Dendritic cell treated with granulocyte-macrophage colony-stimulating factor and Interleukin-4, amounts not matched to agents 40 ng/mL and 50 ng/mL, for 4 days (primary cell): ENCODE measurements around the gene SCN1A.
"Not testable (repeated sequence)": the region's sequence is repeated elsewhere in the genome, so short reads cannot be mapped to it uniquely, and the experiment has no call there.

ENCODE experiments used
- H3K27ac Mint-ChIP-seq: one replicate; pipeline ENCODE4 v1.8.0; 2022; ENCODE audit warnings: mild to moderate bottlenecking, mixed read lengths
- H3K27me3 Mint-ChIP-seq: one replicate; pipeline ENCODE4 v1.8.0; 2022; ENCODE audit warnings: mild to moderate bottlenecking, mixed read lengths
- H3K36me3 Mint-ChIP-seq: one replicate; pipeline ENCODE4 v1.8.0; 2022; ENCODE audit warnings: low read depth, mixed read lengths
- H3K4me1 Mint-ChIP-seq: one replicate; pipeline ENCODE4 v1.8.0; 2022; ENCODE audit warnings: low read depth, mixed read lengths
- H3K4me3 Mint-ChIP-seq: one replicate; pipeline ENCODE4 v1.8.0; 2022; ENCODE audit warnings: mild to moderate bottlenecking, moderate library complexity, mixed read lengths
- H3K9me3 Mint-ChIP-seq: one replicate; pipeline ENCODE4 v1.8.0; 2022; ENCODE audit warnings: mixed read lengths
- intact Hi-C: fragments of 100-400 bp; cut with micrococcal nuclease; formaldehyde crosslinking; loops from one replicate; pipeline ENCODE4 v1.15.0; 2022

Gene SCN1A

DNA sequence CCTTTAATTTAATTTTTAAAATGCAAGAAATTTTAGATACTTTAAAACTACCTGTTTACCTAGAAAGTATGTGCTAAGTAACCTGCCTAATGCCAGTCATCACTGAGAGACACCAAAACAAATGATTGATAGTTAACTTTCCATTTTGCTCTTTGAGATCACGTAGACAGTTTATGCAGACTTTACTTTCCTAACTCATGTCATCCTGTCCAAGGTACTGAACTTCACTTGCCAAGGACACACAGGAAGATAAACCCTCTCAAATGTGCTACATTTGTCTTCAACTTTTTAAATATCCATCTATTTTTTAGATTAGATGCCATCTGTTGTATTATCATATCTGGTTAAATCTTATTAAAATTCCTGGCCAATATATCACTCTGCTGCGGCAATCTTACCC is 20.1 kb upstream of the SCN1A start:
- no peaks in the 10 kb centered on the region for H3K27me3 Mint-ChIP-seq
- H3K9me3 Mint-ChIP-seq = no peaks in the 10 kb centered on the region
- intact Hi-C loops = no loop called here
- no peak overlapping the region for H3K27ac Mint-ChIP-seq
- H3K36me3 Mint-ChIP-seq = no peaks in the 10 kb centered on the region
- H3K4me1 Mint-ChIP-seq = no peaks in the 10 kb centered on the region
- H3K4me3 Mint-ChIP-seq = no peak overlapping the region

DNA sequence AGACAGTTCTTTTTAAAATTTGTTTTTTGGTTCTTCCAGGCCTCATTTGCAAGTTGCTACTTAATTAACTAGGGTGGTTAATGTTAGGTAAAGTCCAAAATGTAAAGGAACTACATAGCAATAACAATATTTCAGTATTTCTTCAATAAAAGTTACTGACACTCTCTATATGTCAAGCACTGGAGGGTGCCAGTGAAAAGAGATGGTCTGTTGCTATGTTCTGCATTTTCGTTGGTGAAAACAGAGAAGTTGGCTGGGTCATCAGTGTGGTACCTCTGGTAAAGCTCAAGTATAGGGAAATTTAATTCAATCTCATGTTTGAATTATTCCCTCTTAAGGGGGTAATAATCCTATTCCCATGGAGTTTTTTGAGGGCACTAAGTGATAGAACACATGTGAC is 16.3 kb upstream of the SCN1A start:
- no peaks in the 10 kb centered on the region for H3K4me1 Mint-ChIP-seq
- intact Hi-C loops = no loop called here
- no peak overlapping the region for H3K27ac Mint-ChIP-seq
- no peaks in the 10 kb centered on the region for H3K36me3 Mint-ChIP-seq
- no peak overlapping the region for H3K4me3 Mint-ChIP-seq
- no peaks in the 10 kb centered on the region for H3K27me3 Mint-ChIP-seq
- no peaks in the 10 kb centered on the region for H3K9me3 Mint-ChIP-seq

DNA sequence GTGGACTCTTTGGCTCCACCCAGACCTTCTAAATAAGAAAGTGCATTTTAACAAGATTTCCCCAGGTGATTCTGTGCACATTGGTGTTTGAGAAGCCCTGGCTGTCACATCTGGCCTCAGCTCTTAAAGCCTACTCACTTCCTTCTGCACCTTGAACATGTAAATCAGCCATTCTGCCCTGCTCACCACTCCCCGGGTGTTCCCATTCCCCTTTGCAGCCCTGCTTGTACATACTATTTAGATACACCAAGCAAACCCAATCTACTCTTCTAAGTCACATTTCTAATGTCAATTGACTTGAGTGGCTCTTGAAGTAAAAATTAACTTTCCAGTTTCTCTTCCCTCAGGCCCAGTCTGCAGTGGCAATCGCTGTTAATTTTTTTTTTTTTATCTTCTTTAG is 13.1 kb upstream of the SCN1A start:
- no peak overlapping the region for H3K27ac Mint-ChIP-seq
- no peaks in the 10 kb centered on the region for H3K9me3 Mint-ChIP-seq
- no peaks in the 10 kb centered on the region for H3K36me3 Mint-ChIP-seq
- no peak overlapping the region for H3K4me3 Mint-ChIP-seq
- no peaks in the 10 kb centered on the region for H3K27me3 Mint-ChIP-seq
- H3K4me1 Mint-ChIP-seq = no peaks in the 10 kb centered on the region
- intact Hi-C loops = no loop called here

DNA sequence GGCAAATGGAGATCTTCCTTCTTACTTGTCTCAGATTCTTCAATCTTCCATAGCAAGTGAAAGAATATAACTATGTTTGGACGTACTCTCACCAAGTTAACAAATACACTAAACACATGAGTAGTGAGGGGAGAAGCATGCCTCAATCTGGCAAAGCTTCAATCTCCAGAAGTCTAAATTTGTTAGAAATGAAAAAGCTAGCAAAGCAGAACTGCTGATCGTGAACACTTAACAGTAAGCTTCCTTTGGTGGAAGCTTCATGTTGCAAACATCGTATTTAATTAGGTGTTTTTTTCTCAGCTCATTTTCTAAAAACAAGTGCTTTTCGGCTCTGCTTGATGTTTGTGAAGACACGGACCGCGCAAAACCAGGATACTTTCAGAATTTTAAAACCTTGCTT is 12.7 kb upstream of the SCN1A start:
- Mint-ChIP-seq H3K27me3 (no peaks in the 10 kb centered on the region), H3K27ac (no peak overlapping the region), H3K4me1 (no peaks in the 10 kb centered on the region), H3K4me3 (no peak overlapping the region), H3K9me3 (no peaks in the 10 kb centered on the region), H3K36me3 (no peaks in the 10 kb centered on the region)
- intact Hi-C loops = no loop called here

DNA sequence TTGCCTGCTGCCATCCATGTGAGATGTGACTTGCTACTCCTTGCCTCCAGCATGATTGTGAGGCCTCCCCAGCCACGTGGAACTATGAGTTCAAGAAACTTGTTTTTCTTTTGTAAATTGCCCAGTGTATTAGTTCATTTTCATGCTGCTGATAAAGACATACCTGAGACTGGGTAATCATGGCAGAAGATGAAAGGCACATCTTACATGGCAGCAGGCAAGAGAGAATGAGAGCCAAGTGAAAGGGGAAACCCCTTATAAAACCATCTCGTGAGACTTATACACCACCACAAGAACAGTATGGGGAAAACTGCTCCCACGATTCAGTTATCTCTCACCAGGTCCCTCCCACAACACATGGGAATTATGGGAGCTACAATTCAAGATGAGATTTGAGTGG is 11.7 kb upstream of the SCN1A start:
- H3K27me3 Mint-ChIP-seq, H3K4me1 Mint-ChIP-seq, H3K36me3 Mint-ChIP-seq, intact Hi-C loops, H3K27ac Mint-ChIP-seq, H3K9me3 Mint-ChIP-seq, H3K4me3 Mint-ChIP-seq: not testable (repeated sequence)

DNA sequence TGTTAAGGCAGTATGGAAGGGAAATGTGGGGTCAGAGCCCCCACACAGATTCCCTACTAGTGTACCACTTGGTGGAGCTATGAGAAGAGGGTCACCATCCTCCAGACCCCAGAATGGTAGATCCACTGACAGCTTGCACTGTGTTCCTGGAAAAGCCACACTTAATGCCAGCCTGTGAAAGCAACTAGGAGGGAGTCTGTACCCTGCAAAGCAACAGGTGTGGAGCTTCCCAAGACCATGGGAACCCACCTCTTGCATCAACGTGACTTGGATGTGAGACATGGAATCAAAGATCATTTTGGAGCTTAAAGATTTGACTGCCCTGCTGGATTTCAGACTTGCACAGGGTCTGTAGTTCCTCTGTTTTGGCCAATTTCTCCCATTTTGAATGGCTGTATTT is 10.8 kb upstream of the SCN1A start:
- no peak overlapping the region for H3K4me3 Mint-ChIP-seq
- H3K4me1 Mint-ChIP-seq = no peaks in the 10 kb centered on the region
- intact Hi-C loops = no loop called here
- H3K27me3 Mint-ChIP-seq = no peaks in the 10 kb centered on the region
- no peaks in the 10 kb centered on the region for H3K9me3 Mint-ChIP-seq
- no peak overlapping the region for H3K27ac Mint-ChIP-seq
- no peaks in the 10 kb centered on the region for H3K36me3 Mint-ChIP-seq

DNA sequence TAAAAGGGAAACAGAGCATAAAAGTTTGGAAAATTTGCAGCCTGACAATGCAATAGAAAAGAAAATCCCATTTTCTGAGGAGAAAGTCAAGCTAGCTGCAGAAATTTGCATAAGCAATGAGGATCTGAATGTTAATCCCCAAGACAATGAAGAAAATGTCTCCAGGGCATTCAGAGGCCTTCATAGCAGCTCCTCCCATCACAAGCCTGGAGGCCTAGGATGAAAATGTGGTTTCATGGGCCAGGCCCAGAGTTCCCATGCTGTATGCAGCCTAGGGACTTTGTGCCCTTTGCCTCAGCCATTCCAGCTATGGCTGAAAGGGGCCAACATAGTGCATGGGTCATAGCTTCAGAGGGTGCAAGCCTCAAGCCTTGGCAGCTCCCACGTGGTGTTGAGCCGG is 10.3 kb upstream of the SCN1A start:
- Mint-ChIP-seq H3K9me3 (no peaks in the 10 kb centered on the region), H3K36me3 (no peaks in the 10 kb centered on the region)

DNA sequence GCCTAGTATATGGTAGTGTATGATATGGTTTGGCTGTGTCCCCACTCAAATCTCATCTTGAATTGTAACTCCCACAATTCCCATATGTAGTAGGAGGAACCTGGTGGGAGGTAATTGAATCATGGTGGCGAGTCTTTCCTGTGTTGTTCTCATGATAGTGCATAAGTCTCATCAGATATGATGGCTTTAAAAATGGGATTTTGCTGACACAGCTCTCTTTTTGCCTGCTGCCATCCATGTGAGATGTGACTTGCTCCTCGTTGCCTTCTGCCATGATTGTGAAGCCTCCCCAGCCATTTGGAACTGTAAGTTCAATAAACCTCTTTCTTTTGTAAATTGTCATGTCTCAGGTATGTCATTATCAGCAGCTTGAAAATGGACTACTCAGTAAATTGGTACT is 9.5 kb upstream of the SCN1A start:
- intact Hi-C loops = no loop called here
- H3K36me3 Mint-ChIP-seq = no peaks in the 10 kb centered on the region
- no peaks in the 10 kb centered on the region for H3K9me3 Mint-ChIP-seq
- no peak overlapping the region for H3K4me3 Mint-ChIP-seq
- no peaks in the 10 kb centered on the region for H3K27me3 Mint-ChIP-seq
- no peak overlapping the region for H3K27ac Mint-ChIP-seq
- H3K4me1 Mint-ChIP-seq = no peaks in the 10 kb centered on the region

More for the DNA sequence above, 10.3 kb upstream of the SCN1A start:
- Mint-ChIP-seq H3K27me3 (no peaks in the 10 kb centered on the region), H3K4me1 (no peaks in the 10 kb centered on the region), H3K4me3 (no peak overlapping the region), H3K27ac (no peak overlapping the region)
- intact Hi-C loops = no loop called here

DNA sequence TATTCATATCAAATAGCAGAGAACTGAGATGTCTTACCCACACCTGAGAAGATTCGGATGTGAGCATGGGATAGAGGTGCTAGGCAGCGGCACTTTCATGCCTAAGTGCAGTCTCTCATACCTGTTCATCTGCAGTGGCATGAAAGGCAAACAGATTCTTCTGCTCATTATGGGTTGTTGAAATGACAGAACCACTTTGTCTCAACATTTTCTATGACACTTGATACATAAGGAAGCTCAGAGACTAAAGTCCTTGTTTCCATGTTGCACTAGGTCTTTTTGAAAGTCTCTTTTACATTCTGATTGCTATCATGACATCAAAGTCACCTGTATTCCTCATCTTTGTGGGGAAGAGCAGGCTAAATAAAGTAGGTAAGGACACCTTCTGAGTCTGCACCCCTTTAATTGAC is 8.0 kb upstream of the SCN1A start:
- Mint-ChIP-seq H3K4me1 (no peaks in the 10 kb centered on the region), H3K36me3 (no peaks in the 10 kb centered on the region), H3K4me3 (no peak overlapping the region), H3K27me3 (no peaks in the 10 kb centered on the region), H3K9me3 (no peaks in the 10 kb centered on the region), H3K27ac (no peak overlapping the region)
- intact Hi-C loops = no loop called here

DNA sequence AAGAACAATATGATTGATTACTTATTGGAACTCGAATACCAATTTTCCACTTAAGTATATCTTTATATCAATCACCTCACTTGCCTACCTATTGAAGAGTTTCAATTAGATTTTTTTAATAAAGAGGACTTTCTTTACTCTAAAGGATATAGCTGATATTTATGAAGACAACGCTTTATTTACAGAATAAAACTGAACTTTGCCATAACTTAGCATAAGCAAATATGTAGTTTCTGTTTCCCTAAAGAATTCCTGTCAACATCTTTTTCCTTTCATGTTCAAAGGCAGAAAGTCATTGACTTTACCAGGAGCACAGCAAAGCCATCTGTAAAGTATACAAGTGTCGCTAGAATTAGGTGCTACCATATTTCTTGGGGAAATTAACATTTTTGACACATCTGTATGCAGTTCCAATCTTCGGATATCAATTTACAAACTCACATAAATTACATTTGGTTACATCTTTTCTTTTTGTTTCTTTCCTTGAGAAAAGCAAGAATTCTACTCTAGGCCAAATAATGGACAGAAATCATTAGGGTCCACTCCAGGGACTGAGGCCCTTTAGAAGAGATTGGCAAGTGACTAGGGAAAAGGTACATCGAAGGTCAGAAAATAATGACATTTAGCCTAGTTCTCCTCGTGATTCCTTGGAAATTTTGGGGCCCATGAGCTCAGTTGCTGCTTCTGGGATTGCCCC is 7.5 kb upstream of the SCN1A start:
- intact Hi-C loops = no loop called here
- H3K27ac Mint-ChIP-seq = no peak overlapping the region
- no peaks in the 10 kb centered on the region for H3K36me3 Mint-ChIP-seq
- no peak overlapping the region for H3K4me3 Mint-ChIP-seq
- H3K9me3 Mint-ChIP-seq = no peaks in the 10 kb centered on the region
- peaks cover under 1% of the 10 kb centered on the region for H3K27me3 Mint-ChIP-seq
- H3K4me1 Mint-ChIP-seq = no peaks in the 10 kb centered on the region

DNA sequence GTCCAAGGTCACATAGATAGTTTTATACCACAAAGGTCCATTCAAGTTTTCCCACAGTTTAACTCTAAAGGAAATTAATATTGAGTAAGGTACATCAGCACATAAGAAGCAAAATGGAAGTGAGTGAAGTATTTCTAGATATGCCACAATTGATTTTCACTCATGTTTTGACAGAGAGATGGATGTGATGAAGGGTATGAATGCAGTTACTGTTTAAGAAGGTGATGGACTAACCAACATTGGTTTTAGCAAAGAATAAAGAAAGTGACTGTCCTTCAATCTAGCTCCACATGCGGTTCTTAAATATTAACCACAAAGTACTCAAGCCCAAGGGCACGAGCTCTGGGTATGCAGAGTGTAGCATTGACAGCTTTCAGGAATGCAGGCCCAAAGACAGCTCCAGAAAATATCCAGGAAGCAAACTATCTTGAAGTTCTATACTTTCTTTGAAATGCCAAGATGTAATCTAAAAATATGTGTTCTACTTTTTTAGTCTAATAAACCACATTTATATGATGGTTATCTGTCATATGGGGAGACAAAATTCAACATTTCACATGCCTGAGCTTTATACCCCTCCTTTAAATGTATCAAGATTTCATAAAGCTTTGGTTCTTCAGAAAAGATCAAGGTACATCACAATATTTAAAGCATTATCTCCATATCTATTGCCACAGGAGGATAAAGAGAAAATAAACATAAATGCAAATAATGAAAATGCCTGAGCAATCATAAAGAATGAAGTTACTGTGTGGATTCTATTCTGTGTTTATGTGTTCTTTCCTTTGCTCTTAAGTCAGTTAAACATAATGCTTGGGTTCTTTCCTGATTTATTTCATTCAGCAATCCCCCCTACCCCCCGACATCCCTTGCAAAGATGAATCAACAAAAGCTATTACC is 6.7 kb upstream of the SCN1A start:
- no peak overlapping the region for H3K27ac Mint-ChIP-seq
- no peaks in the 10 kb centered on the region for H3K4me1 Mint-ChIP-seq
- H3K36me3 Mint-ChIP-seq = no peaks in the 10 kb centered on the region
- no peak overlapping the region for H3K4me3 Mint-ChIP-seq
- no peaks in the 10 kb centered on the region for H3K9me3 Mint-ChIP-seq
- peaks cover 2% of the 10 kb centered on the region for H3K27me3 Mint-ChIP-seq
- intact Hi-C loops = no loop called here

DNA sequence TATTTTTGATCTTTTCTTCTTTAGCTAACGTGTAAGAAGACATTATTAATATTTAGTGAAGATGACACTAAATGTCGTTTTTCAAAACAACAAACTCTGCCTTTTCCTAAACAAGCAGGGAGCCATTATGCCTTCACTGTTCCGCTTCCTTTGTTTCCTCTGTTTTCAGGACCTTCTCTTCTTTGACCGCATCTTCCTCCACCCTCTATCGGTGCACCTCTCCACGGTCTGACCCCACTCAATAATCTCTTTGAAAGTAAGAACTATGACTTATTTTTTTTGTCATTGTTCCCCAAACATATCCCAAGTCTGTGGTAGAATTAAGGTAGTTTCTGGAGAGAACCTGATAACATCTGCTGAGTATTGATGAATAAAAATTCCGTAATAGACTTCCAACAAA is 5.8 kb upstream of the SCN1A start:
- Mint-ChIP-seq H3K9me3 (no peaks in the 10 kb centered on the region), H3K27me3 (peaks cover 4% of the 10 kb centered on the region), H3K27ac (no peak overlapping the region), H3K4me1 (no peaks in the 10 kb centered on the region), H3K4me3 (no peak overlapping the region), H3K36me3 (no peaks in the 10 kb centered on the region)
- intact Hi-C loops = no loop called here

DNA sequence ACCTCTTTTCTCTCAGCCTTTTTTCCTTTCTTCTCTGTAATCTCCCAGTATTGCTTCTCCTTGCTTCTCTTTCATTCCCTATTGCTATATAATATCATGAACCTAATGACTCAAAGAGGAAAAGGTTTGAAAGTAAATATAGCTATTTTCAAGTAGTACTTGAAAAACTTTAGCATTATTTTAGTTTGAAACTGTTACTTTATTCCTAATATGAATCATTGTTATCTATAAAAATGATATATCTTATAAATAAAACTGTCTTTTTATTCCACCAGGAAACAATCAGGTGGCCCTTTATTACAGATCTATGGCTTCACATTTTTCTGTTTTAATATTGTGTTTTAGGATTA is 311 bp upstream of the SCN1A start:
- Mint-ChIP-seq H3K9me3 (no peaks in the 10 kb centered on the region), H3K27me3 (peaks cover 4% of the 10 kb centered on the region), H3K4me3 (no peak overlapping the region), H3K36me3 (no peaks in the 10 kb centered on the region), H3K27ac (no peak overlapping the region), H3K4me1 (no peaks in the 10 kb centered on the region)
- intact Hi-C loops = loop anchor here (1.0 kb wide), 2 partner anchors 71 to 175 kb away; partner anchors contain the start of gene TTC21B

DNA sequence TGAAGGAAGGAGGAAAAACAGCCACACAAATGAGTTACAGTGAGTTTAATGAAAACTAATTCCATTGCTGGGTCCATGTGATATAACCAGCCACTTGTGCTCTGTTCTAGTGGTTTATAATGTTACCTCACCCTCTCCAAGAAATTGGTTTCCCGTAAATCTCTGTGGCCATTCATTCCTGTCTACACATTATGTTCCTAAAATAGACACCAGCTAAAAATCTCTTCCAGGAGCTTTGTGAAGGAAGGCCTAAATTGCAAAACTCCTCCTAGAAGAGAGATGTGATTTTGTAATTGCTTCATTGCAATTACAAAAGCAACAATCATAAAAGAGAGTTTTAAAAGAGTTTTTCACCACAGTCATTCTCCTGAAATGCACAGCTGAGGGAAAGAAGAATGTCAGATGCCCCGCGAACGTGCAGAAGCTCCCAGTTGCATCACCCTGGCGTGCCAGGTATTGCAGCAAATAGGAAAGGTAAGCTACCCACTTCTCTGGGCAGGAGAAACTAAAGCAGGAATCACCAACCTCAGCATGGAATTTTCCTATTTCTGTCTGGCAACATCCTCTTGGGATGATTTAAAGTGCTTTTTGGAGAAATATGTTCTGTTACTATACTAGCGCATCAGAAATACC is 1.7 kb downstream of the SCN1A start:
- no peaks in the 10 kb centered on the region for H3K9me3 Mint-ChIP-seq
- no peaks in the 10 kb centered on the region for H3K4me1 Mint-ChIP-seq
- intact Hi-C loops = no loop called here
- H3K27me3 Mint-ChIP-seq = peaks cover 4% of the 10 kb centered on the region
- no peak overlapping the region for H3K4me3 Mint-ChIP-seq
- H3K27ac Mint-ChIP-seq = no peak overlapping the region
- H3K36me3 Mint-ChIP-seq = no peaks in the 10 kb centered on the region
